Brain microvascular endothelial cell (primary cell): Measurements from ENCODE around the gene SNX8.

Source experiments
- DNase-seq: peaks from one replicate; pipeline ENCODE4 v3.0.0-alpha.2; 2020
- H3K27ac ChIP-seq: fragments of 250-450 bp; sonication (Bioruptor Pico); 2 replicates; pipeline ENCODE4 v1.5.1; 2020; ENCODE audit warnings: mild to moderate bottlenecking, moderate library complexity
- H3K27me3 ChIP-seq: fragments of 250-450 bp; sonication (Bioruptor Pico); replicated peaks from 2 replicates; pipeline ENCODE4 v1.5.1; 2020; ENCODE audit warnings: mild to moderate bottlenecking
- H3K36me3 ChIP-seq: fragments of 250-450 bp; sonication (Bioruptor Pico); replicated peaks from 2 replicates; pipeline ENCODE4 v1.5.1; 2020; ENCODE audit warnings: mild to moderate bottlenecking
- H3K4me3 ChIP-seq: 2 replicates; pipeline ENCODE4 v1.5.1; 2011; ENCODE audit warnings: low read depth, mild to moderate bottlenecking, control low read depth, low read length, moderate library complexity
- CTCF ChIP-seq: IDR thresholded peaks from 2 replicates; pipeline ENCODE4 v1.5.1; 2011; ENCODE audit warnings: low read depth, mild to moderate bottlenecking, moderate library complexity, low read length, control low read depth, inconsistent platforms; ENCODE audit errors: missing control alignments
- in situ Hi-C: cut with HindIII; loops from 2 replicates; pipeline ENCODE4 v1.10.0; 2017; ENCODE audit warnings: low sequenced_read_pairs, low pct_ligation_motif_present

SNX8 gene

GRCh38 chr7:2299131-2299829 is 15.0 kb downstream of the SNX8 start:
- in situ Hi-C loops = no loop called here
- H3K27ac ChIP-seq = peak overlapping the region; percentile 85
- peak; percentile 88 for DNase-seq

GRCh38 chr7:2296832-2297231 is 17.4 kb downstream of the SNX8 start:
- H3K27me3 ChIP-seq = no peaks in the 10 kb centered on the region
- no peak overlapping the region for H3K4me3 ChIP-seq
- H3K36me3 ChIP-seq = no peaks in the 10 kb centered on the region
- H3K27ac ChIP-seq = no peak overlapping the region
- DNase-seq = no peak
- in situ Hi-C loops = no loop called here
- TF ChIP-seq CTCF = no peak

More at GRCh38 chr7:2299131-2299829, 15.0 kb downstream of the SNX8 start:
- H3K36me3 ChIP-seq = no peaks in the 10 kb centered on the region
- no peak overlapping the region for H3K4me3 ChIP-seq
- no peak for TF ChIP-seq CTCF
- no peaks in the 10 kb centered on the region for H3K27me3 ChIP-seq

- no peaks in the 10 kb centered on the region for H3K36me3 ChIP-seq
- in situ Hi-C loops = no loop called here
- H3K4me3 ChIP-seq = no peak overlapping the region
- no peaks in the 10 kb centered on the region for H3K27me3 ChIP-seq
- no peak for DNase-seq
- no peak overlapping the region for H3K27ac ChIP-seq
- no peak for TF ChIP-seq CTCF
These were observed 18.2 kb downstream of the SNX8 start for GRCh38 chr7:2295936-2296620.

- no peak for DNase-seq
- H3K4me3 ChIP-seq = no peak overlapping the region
- H3K27ac ChIP-seq = no peak overlapping the region
- no peaks in the 10 kb centered on the region for H3K27me3 ChIP-seq
- peaks cover 4% of the 10 kb centered on the region for H3K36me3 ChIP-seq
- TF ChIP-seq CTCF = no peak
- in situ Hi-C loops = no loop called here
These were observed 23.4 kb downstream of the SNX8 start for GRCh38 chr7:2290877-2291276.

GRCh38 chr7:2289621-2290020 is 24.6 kb downstream of the SNX8 start:
- no peak for TF ChIP-seq CTCF
- Histone ChIP-seq H3K36me3 (peaks cover 4% of the 10 kb centered on the region), H3K27me3 (no peaks in the 10 kb centered on the region), H3K4me3 (no peak overlapping the region), H3K27ac (no peak overlapping the region)
- in situ Hi-C loops = no loop called here
- DNase-seq = no peak
